ENCODE measurements around the gene CNST. TPM values are rescaled to one million over a fixed set of nuclear protein-coding genes. Genes with fewer than 3 reads are reported as not detected.
A peak's percentile ranks its signal among the peaks of the same experiment; 100 is the strongest.

Gene CNST
- total and polyA plus RNA-seq, 7 experiments from 2014 or later = 30.5 to 111 (median 77.5) TPM

DNA sequence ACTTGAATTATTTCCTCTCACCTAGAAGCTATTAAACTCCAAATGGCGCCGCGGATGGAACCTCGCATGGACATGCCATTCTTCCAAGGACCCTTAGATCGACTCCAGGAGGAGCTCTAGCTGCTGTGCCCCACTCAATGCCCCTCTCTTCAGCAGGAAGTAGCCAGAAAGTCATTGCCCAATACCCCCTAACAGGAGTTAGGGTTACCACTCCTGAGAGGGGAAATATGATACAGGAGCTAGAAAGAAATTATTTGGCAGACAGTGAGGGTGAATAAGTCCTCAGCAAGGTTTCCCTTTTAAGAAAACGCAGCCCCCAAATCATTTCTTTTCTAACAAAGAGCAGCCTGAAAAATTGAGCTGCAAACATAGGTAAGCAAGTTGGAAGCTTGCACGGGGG is 28.8 kb upstream of the CNST start:
- Histone ChIP-seq H3K36me3 (ENCODE audit: control insufficient read depth in 2 of 3, insufficient read depth in 3 of 3, low read length in 3 of 3) (peaks cover 2 to 21% (median 5%) of the 10 kb centered on the region in 3 experiments), H3K27ac (ENCODE audit: low read depth, low read length) (no peak overlapping the region), H3K9me3 (ENCODE audit: control insufficient read depth in 2 of 3, low read length in 3 of 3) (no peaks in the 10 kb centered on the region), H3K4me3 (ENCODE audit: low read length) (no peak overlapping the region), H3K27me3 (ENCODE audit: control insufficient read depth in 2 of 2, insufficient read depth in 2 of 2, low read length in 2 of 2) (no peaks in the 10 kb centered on the region), H3K4me1 (ENCODE audit: control insufficient read depth in 2 of 2, insufficient read depth in 2 of 2, low read length in 2 of 2) (no peaks in the 10 kb centered on the region)
- intact Hi-C loops (cut with micrococcal nuclease) = no loop called here
- H3K36me3 Mint-ChIP-seq = peaks cover 3 to 20% (median 10%) of the 10 kb centered on the region in 5 donors
- ATAC-seq = no peak
- ChIA-PET CTCF (no interaction called here), POLR2A (no interaction called here)
- no peak overlapping the region for H3K27ac Mint-ChIP-seq
- H3K4me1 Mint-ChIP-seq = no peaks in the 10 kb centered on the region
- no peak overlapping the region for H3K4me3 Mint-ChIP-seq
- peaks cover 0 to 9% (median 0%) of the 10 kb centered on the region in 11 donors for H3K9me3 Mint-ChIP-seq
- DNase-seq = no peak
- H3K27me3 Mint-ChIP-seq = peaks cover 0 to 6% (median 0%) of the 10 kb centered on the region in 5 donors

DNA sequence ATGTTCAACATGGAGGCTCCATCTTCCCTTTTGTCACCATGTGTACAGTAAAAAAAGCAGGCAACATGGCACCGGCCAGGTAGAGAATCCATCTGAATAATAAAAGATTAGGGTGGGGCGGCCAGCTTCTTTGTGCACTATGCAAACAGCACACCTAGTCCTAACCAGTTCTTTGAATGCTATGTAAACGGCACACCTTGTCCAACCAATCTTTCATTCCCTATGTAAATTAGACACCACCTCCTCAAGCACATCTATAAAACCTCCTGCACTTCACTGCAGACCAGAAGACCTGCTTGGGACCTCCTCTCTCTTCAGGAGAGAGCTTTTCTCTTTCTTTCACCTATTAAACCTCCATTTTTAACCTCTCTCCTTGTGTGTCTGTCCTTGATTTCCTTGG is 28.4 kb upstream of the CNST start:
- H3K27me3 Mint-ChIP-seq = peaks cover 0 to 6% (median 0%) of the 10 kb centered on the region in 5 donors
- Histone ChIP-seq H3K4me3 (ENCODE audit: low read length) (no peak overlapping the region), H3K27ac (ENCODE audit: low read depth, low read length) (no peak overlapping the region), H3K27me3 (ENCODE audit: control insufficient read depth in 2 of 2, insufficient read depth in 2 of 2, low read length in 2 of 2) (no peaks in the 10 kb centered on the region), H3K9me3 (ENCODE audit: control insufficient read depth in 2 of 3, low read length in 3 of 3) (no peaks in the 10 kb centered on the region), H3K4me1 (ENCODE audit: control insufficient read depth in 2 of 2, insufficient read depth in 2 of 2, low read length in 2 of 2) (no peaks in the 10 kb centered on the region), H3K36me3 (ENCODE audit: control insufficient read depth in 2 of 3, insufficient read depth in 3 of 3, low read length in 3 of 3) (peaks cover 4 to 22% (median 5%) of the 10 kb centered on the region in 3 experiments)
- ATAC-seq = no peak
- H3K4me1 Mint-ChIP-seq = no peaks in the 10 kb centered on the region
- H3K9me3 Mint-ChIP-seq = peaks cover 0 to 4% (median 0%) of the 10 kb centered on the region in 11 donors
- peaks cover 3 to 20% (median 10%) of the 10 kb centered on the region in 5 donors for H3K36me3 Mint-ChIP-seq
- no peak overlapping the region for H3K4me3 Mint-ChIP-seq
- peak overlapping the region in 1 of 9 donors; percentile 20 for H3K27ac Mint-ChIP-seq
- CTCF ChIA-PET = no interaction called here
- intact Hi-C loops (cut with micrococcal nuclease) = no loop called here
- POLR2A ChIA-PET = no interaction called here
- DNase-seq = no peak

DNA sequence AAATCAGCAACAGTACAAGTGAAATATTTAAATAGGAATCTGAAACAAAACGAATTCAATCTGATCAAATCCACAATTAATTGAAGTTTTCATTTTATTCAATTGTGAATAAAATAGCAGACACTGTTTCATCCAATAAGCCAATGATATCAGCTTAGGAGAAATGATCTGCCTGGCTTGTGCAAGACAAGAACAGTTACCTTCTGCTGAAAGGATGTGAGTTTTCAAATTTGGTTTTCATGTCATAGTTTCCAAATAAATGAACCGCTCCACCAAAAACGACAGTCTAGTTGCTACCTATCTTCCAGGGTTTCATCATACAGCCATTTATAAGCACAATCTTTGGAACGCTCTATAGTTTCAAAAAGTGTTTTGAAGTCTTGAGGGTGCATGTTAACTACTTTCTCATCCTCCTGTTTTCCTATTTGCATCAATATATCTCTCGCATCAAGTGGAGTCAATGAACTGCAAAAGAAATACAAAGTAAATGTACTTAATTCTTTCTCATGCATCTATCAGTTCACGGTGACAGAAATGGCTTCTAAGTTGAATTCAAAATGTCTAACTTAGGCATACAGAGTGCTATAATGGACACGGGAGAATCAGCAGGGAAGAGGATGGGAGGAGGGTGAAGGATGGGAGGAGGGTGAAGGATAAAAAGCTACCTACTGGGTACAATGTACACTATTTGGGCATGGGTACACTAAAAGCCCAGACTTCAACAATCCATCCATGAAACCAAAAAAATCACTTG is 25.3 kb upstream of the CNST start:
- intact Hi-C loops (cut with micrococcal nuclease) = no loop called here
- ChIA-PET CTCF (no interaction called here), POLR2A (no interaction called here)
- Mint-ChIP-seq H3K9me3 (no peaks in the 10 kb centered on the region), H3K36me3 (peaks cover 3 to 27% (median 18%) of the 10 kb centered on the region in 5 donors), H3K4me3 (no peak overlapping the region), H3K4me1 (no peaks in the 10 kb centered on the region), H3K27me3 (no peaks in the 10 kb centered on the region), H3K27ac (peak overlapping the region in 1 of 9 donors; percentile 43)
- no peaks in the 10 kb centered on the region for H3K27me3 ChIP-seq (ENCODE audit: control insufficient read depth in 2 of 2, insufficient read depth in 2 of 2, low read length in 2 of 2)
- no peak for DNase-seq
- H3K4me1 ChIP-seq (ENCODE audit: control insufficient read depth in 2 of 2, insufficient read depth in 2 of 2, low read length in 2 of 2) = no peaks in the 10 kb centered on the region
- peaks cover 4 to 47% (median 5%) of the 10 kb centered on the region in 3 experiments for H3K36me3 ChIP-seq (ENCODE audit: control insufficient read depth in 2 of 3, insufficient read depth in 3 of 3, low read length in 3 of 3)
- no peaks in the 10 kb centered on the region for H3K9me3 ChIP-seq (ENCODE audit: control insufficient read depth in 2 of 3, low read length in 3 of 3)
- ATAC-seq = no peak
- no peak overlapping the region for H3K27ac ChIP-seq (ENCODE audit: low read depth, low read length)
- no peak overlapping the region for H3K4me3 ChIP-seq (ENCODE audit: low read length)

DNA sequence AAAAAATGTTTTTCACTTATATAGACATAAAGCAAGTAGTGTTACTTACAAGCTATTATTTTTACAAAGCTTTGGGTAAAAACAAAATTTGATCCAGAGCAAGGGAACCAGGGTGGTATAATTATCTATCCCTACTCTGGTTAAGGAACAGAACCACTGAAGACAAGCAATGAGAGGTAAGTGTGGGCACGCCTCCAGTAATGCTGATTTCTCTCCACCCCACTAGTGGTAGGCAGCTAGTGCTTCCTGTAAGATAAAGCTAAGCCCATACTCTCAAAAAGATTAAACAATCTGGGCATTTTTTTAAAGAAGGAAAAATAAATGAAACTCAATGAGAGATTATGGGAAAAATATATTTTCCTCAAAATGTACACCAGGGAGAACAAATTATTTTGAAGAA is 22.3 kb upstream of the CNST start:
- H3K27ac Mint-ChIP-seq = peak overlapping the region in 1 of 9 donors; percentile 62
- Histone ChIP-seq H3K27me3 (ENCODE audit: control insufficient read depth in 2 of 2, insufficient read depth in 2 of 2, low read length in 2 of 2) (no peaks in the 10 kb centered on the region), H3K9me3 (ENCODE audit: control insufficient read depth in 2 of 3, low read length in 3 of 3) (no peaks in the 10 kb centered on the region), H3K4me3 (ENCODE audit: low read length) (no peak overlapping the region), H3K4me1 (ENCODE audit: control insufficient read depth in 2 of 2, insufficient read depth in 2 of 2, low read length in 2 of 2) (no peaks in the 10 kb centered on the region), H3K36me3 (ENCODE audit: control insufficient read depth in 2 of 3, insufficient read depth in 3 of 3, low read length in 3 of 3) (peaks cover 4 to 56% (median 5%) of the 10 kb centered on the region in 3 experiments), H3K27ac (ENCODE audit: low read depth, low read length) (no peak overlapping the region)
- H3K27me3 Mint-ChIP-seq = no peaks in the 10 kb centered on the region
- no peak overlapping the region for H3K4me3 Mint-ChIP-seq
- intact Hi-C loops (cut with micrococcal nuclease) = no loop called here
- DNase-seq (no peak), ATAC-seq (no peak)
- no peaks in the 10 kb centered on the region for H3K9me3 Mint-ChIP-seq
- H3K4me1 Mint-ChIP-seq = peaks cover 0 to 5% (median 0%) of the 10 kb centered on the region in 7 donors
- POLR2A ChIA-PET = no interaction called here
- CTCF ChIA-PET = no interaction called here
- peaks cover 3 to 31% (median 19%) of the 10 kb centered on the region in 5 donors for H3K36me3 Mint-ChIP-seq

DNA sequence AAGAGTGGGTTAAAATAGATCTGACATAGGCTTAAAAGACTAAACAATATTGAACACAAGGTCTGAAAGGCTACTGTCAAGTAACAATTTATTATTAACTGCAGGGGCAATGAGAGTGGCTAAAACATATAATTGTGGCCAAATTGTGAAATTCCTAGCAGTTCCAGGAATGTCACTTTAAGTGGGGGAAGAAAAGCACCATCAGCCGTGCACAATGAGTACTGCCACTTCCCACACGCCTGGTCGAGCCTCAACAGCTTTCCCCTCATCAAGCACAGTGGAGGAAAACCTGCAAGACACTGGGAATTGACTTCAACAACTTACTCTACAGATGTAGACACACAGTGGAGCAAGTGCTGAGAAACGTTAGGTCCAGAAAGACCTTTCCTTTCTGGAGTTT is 16.6 kb upstream of the CNST start:
- peak overlapping the region in 1 of 9 donors; percentile 36 for H3K27ac Mint-ChIP-seq

DNA sequence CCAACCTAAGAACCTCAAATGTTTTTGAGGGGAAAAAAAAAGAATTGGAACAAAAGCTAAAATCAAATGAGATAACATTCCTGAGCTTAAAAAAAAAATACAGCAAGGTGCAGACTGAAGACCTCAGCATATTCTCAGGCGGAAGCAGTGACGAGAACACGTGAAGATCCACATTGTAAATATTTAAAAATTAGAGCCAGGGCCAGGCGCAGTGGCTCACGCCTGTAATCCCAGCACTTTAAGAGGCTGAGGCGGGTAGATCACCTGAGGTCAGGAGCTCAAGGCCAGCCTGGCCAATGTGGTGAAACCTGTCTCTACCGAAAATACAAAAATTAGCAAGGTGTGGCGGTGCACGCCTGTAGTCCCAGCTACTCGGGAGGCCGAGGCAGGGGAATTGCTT is 15.9 kb upstream of the CNST start:
- Mint-ChIP-seq H3K27me3 (no peaks in the 10 kb centered on the region), H3K36me3 (peaks cover 13 to 49% (median 29%) of the 10 kb centered on the region in 5 donors), H3K4me3 (no peak overlapping the region), H3K27ac (peak overlapping the region in 1 of 9 donors; percentile 53), H3K9me3 (peaks cover 0 to 3% (median 0%) of the 10 kb centered on the region in 11 donors), H3K4me1 (peaks cover 0 to 5% (median 5%) of the 10 kb centered on the region in 7 donors)
- H3K36me3 ChIP-seq (ENCODE audit: control insufficient read depth in 2 of 3, insufficient read depth in 3 of 3, low read length in 3 of 3) = peaks cover 7 to 64% (median 7%) of the 10 kb centered on the region in 3 experiments
- DNase-seq (no peak), ATAC-seq (no peak)
- POLR2A ChIA-PET = no interaction called here
- H3K27ac ChIP-seq (ENCODE audit: low read depth, low read length) = no peak overlapping the region
- H3K4me3 ChIP-seq (ENCODE audit: low read length) = no peak overlapping the region
- H3K9me3 ChIP-seq (ENCODE audit: control insufficient read depth in 2 of 3, low read length in 3 of 3) = no peaks in the 10 kb centered on the region
- no peaks in the 10 kb centered on the region for H3K4me1 ChIP-seq (ENCODE audit: control insufficient read depth in 2 of 2, insufficient read depth in 2 of 2, low read length in 2 of 2)
- intact Hi-C loops (cut with micrococcal nuclease) = no loop called here
- CTCF ChIA-PET = no interaction called here
- H3K27me3 ChIP-seq (ENCODE audit: control insufficient read depth in 2 of 2, insufficient read depth in 2 of 2, low read length in 2 of 2) = no peaks in the 10 kb centered on the region

More for the DNA sequence above, 16.6 kb upstream of the CNST start:
- Mint-ChIP-seq H3K4me1 (peaks cover 0 to 5% (median 5%) of the 10 kb centered on the region in 7 donors), H3K9me3 (peaks cover 0 to 3% (median 0%) of the 10 kb centered on the region in 11 donors), H3K36me3 (peaks cover 8 to 42% (median 23%) of the 10 kb centered on the region in 5 donors), H3K4me3 (no peak overlapping the region), H3K27me3 (no peaks in the 10 kb centered on the region)
- Histone ChIP-seq H3K27ac (ENCODE audit: low read depth, low read length) (no peak overlapping the region), H3K4me3 (ENCODE audit: low read length) (no peak overlapping the region), H3K27me3 (ENCODE audit: control insufficient read depth in 2 of 2, insufficient read depth in 2 of 2, low read length in 2 of 2) (no peaks in the 10 kb centered on the region), H3K36me3 (ENCODE audit: control insufficient read depth in 2 of 3, insufficient read depth in 3 of 3, low read length in 3 of 3) (peaks cover under 1 to 63% (median 7%) of the 10 kb centered on the region in 3 experiments), H3K4me1 (ENCODE audit: control insufficient read depth in 2 of 2, insufficient read depth in 2 of 2, low read length in 2 of 2) (no peaks in the 10 kb centered on the region), H3K9me3 (ENCODE audit: control insufficient read depth in 2 of 3, low read length in 3 of 3) (no peaks in the 10 kb centered on the region)
- intact Hi-C loops (cut with micrococcal nuclease) = no loop called here
- no peak for DNase-seq
- CTCF ChIA-PET = no interaction called here
- POLR2A ChIA-PET = no interaction called here
- no peak for ATAC-seq

DNA sequence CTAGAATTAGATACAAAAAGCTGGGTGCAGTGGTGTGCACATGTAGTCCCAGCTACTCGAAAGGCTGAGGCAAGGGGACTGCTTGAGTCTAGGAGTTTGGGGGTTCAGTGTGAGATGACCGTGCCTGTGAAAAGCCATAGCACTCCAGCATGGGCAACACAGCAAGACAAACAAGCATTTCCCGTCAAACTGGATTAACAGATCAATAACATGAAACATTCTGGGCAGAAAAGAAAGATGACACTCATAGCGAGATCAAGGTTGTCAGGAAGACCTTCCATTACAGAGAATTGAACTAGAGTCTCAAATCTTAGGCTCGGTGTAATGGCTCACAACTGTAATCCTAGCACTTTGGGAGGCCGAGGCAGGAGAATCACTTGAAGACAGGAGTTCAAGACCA is 14.1 kb upstream of the CNST start:
- ChIA-PET CTCF (no interaction called here), POLR2A (no interaction called here)
- Mint-ChIP-seq H3K9me3 (peaks cover 0 to 5% (median 0%) of the 10 kb centered on the region in 11 donors), H3K27me3 (no peaks in the 10 kb centered on the region), H3K4me1 (peaks cover 0 to 5% (median 5%) of the 10 kb centered on the region in 7 donors), H3K27ac (no peak overlapping the region), H3K4me3 (no peak overlapping the region), H3K36me3 (peaks cover 13 to 58% (median 35%) of the 10 kb centered on the region in 5 donors)
- Histone ChIP-seq H3K36me3 (ENCODE audit: control insufficient read depth in 2 of 3, insufficient read depth in 3 of 3, low read length in 3 of 3) (peaks cover 7 to 69% (median 7%) of the 10 kb centered on the region in 3 experiments), H3K9me3 (ENCODE audit: control insufficient read depth in 2 of 3, low read length in 3 of 3) (no peaks in the 10 kb centered on the region), H3K27me3 (ENCODE audit: control insufficient read depth in 2 of 2, insufficient read depth in 2 of 2, low read length in 2 of 2) (no peaks in the 10 kb centered on the region), H3K4me3 (ENCODE audit: low read length) (no peak overlapping the region), H3K27ac (ENCODE audit: low read depth, low read length) (no peak overlapping the region), H3K4me1 (ENCODE audit: control insufficient read depth in 2 of 2, insufficient read depth in 2 of 2, low read length in 2 of 2) (no peaks in the 10 kb centered on the region)
- DNase-seq (no peak), ATAC-seq (no peak)
- intact Hi-C loops (cut with micrococcal nuclease) = no loop called here
